Trophoblast cell (in vitro differentiated cells and primary cell): ENCODE data around the gene N4BP2.
"Not testable (repeated sequence)": the region's sequence is repeated elsewhere in the genome, so short reads cannot be mapped to it uniquely, and the experiment has no call there.

Source experiments
- DNase-seq, 2 donors: peaks; one replicate each; pipeline ENCODE4 v3.0.0-alpha.2; 2016
- H2AFZ ChIP-seq: 2 replicates; pipeline ENCODE4 v1.6.1; 2013; ENCODE audit warnings: low read length, moderate library complexity, mild to moderate bottlenecking; ENCODE audit not compliant: insufficient read depth, poor library complexity
- H2AK5ac ChIP-seq: 2 replicates; pipeline ENCODE4 v1.6.1; 2013; ENCODE audit warnings: mild to moderate bottlenecking, low read length
- H2BK120ac ChIP-seq: 2 replicates; pipeline ENCODE4 v1.6.1; 2013; ENCODE audit warnings: low read length, mild to moderate bottlenecking, moderate library complexity; ENCODE audit not compliant: insufficient read depth, poor library complexity
- H2BK12ac ChIP-seq: 2 replicates; pipeline ENCODE4 v1.6.1; 2013; ENCODE audit warnings: mild to moderate bottlenecking, low read length, moderate library complexity
- H2BK5ac ChIP-seq: 2 replicates; pipeline ENCODE4 v1.6.1; 2013; ENCODE audit warnings: low read length, low read depth, moderate library complexity, mild to moderate bottlenecking; ENCODE audit not compliant: poor library complexity
- H3K14ac ChIP-seq: 2 replicates; pipeline ENCODE4 v1.6.1; 2013; ENCODE audit warnings: mild to moderate bottlenecking, low read length
- H3K18ac ChIP-seq: 2 replicates; pipeline ENCODE4 v1.6.1; 2013; ENCODE audit warnings: mild to moderate bottlenecking, low read length
- H3K23ac ChIP-seq: 2 replicates; pipeline ENCODE4 v1.6.1; 2013; ENCODE audit warnings: low read length
- H3K27ac ChIP-seq: 2 replicates; pipeline ENCODE4 v1.5.1; 2013; ENCODE audit warnings: low read depth, mild to moderate bottlenecking, inconsistent platforms, low read length, moderate library complexity
- H3K27me3 ChIP-seq: 2 replicates; pipeline ENCODE4 v1.6.1; 2013; ENCODE audit warnings: inconsistent platforms, mild to moderate bottlenecking, low read length, moderate library complexity; ENCODE audit not compliant: insufficient read depth
- H3K36me3 ChIP-seq, 2 experiments: 1 replicate in 1 of 2; 2 replicates in 1 of 2; pipeline ENCODE4 v1.6.1; 2013; ENCODE audit warnings: low read length in 2 of 2, mild to moderate bottlenecking in 2 of 2, moderate library complexity in 1 of 2; ENCODE audit not compliant: insufficient read depth in 2 of 2, control insufficient read depth in 1 of 2
- H3K4ac ChIP-seq: 2 replicates; pipeline ENCODE4 v1.6.1; 2013; ENCODE audit warnings: low read depth, mild to moderate bottlenecking, low read length, moderate library complexity
- H3K4me1 ChIP-seq, 2 experiments: 1 replicate in 1 of 2; 2 replicates in 1 of 2; pipeline ENCODE4 v1.6.1; 2013; ENCODE audit warnings: low read length in 2 of 2, mild to moderate bottlenecking in 2 of 2, moderate library complexity in 1 of 2; ENCODE audit not compliant: insufficient read depth in 2 of 2, control insufficient read depth in 1 of 2
- H3K4me2 ChIP-seq: 2 replicates; pipeline ENCODE4 v1.6.1; 2013; ENCODE audit warnings: inconsistent platforms, mild to moderate bottlenecking, low read length, moderate library complexity
- H3K4me3 ChIP-seq: 2 replicates; pipeline ENCODE4 v1.5.1; 2013; ENCODE audit warnings: mild to moderate bottlenecking, low read depth, low read length, inconsistent platforms
- H3K79me1 ChIP-seq: one replicate; pipeline ENCODE4 v1.6.1; 2013; ENCODE audit warnings: low read length
- H3K79me2 ChIP-seq: 2 replicates; pipeline ENCODE4 v1.6.1; 2013; ENCODE audit warnings: low read length, mild to moderate bottlenecking; ENCODE audit not compliant: control insufficient read depth, insufficient read depth, poor library complexity
- H3K9ac ChIP-seq: 2 replicates; pipeline ENCODE4 v1.6.1; 2013; ENCODE audit warnings: mild to moderate bottlenecking, low read length
- H3K9me3 ChIP-seq: 2 replicates; pipeline ENCODE4 v1.6.1; 2013; ENCODE audit warnings: low read depth, mild to moderate bottlenecking, control low read depth, inconsistent platforms, low read length; ENCODE audit not compliant: insufficient read depth
- H4K12ac ChIP-seq: 2 replicates; pipeline ENCODE4 v1.6.1; 2013; ENCODE audit warnings: low read depth, mild to moderate bottlenecking, low read length, moderate library complexity
- H4K8ac ChIP-seq: 2 replicates; pipeline ENCODE4 v1.6.1; 2013; ENCODE audit warnings: low read depth, mild to moderate bottlenecking, low read length, moderate library complexity
- H4K91ac ChIP-seq: one replicate; pipeline ENCODE4 v1.6.1; 2013; ENCODE audit warnings: low read depth, mild to moderate bottlenecking, low read length, moderate library complexity
- WGBS: extraction: QIAGEN DNeasy Blood & Tissue Kit; methylation state at CpG from one replicate; pipeline ENCODE4 v1.1.7; 2013; ENCODE audit warnings: missing lambda C conversion rate; ENCODE audit not compliant: insufficient read length, insufficient coverage; ENCODE audit errors: extremely low coverage; 5-methylcytosine and 5-hydroxymethylcytosine counted together

The N4BP2 gene

GRCh38 chr4:40136202-40136601 is 79.6 kb downstream of the N4BP2 start:
- not testable (repeated sequence) for H3K4ac ChIP-seq, H3K36me3 ChIP-seq, H2AK5ac ChIP-seq, H3K9me3 ChIP-seq, H3K27me3 ChIP-seq, H3K23ac ChIP-seq, H2BK5ac ChIP-seq, H2BK120ac ChIP-seq, H4K12ac ChIP-seq, H4K8ac ChIP-seq, H3K14ac ChIP-seq, DNase-seq, H3K18ac ChIP-seq, H4K91ac ChIP-seq, H3K4me2 ChIP-seq, H3K79me2 ChIP-seq, H3K9ac ChIP-seq, H2BK12ac ChIP-seq, H3K4me1 ChIP-seq, H3K4me3 ChIP-seq, H2AFZ ChIP-seq, H3K79me1 ChIP-seq, H3K27ac ChIP-seq
- no CpG with 5 or more reads among the region's 9 CpGs for WGBS

GRCh38 chr4:40140196-40140595 is 83.5 kb downstream of the N4BP2 start:
- Histone ChIP-seq H3K4me1 (no peaks in the 10 kb centered on the region), H3K4me2 (no peak overlapping the region), H3K27ac (no peak overlapping the region), H2BK120ac (no peak overlapping the region), H3K79me2 (no peaks in the 10 kb centered on the region), H3K27me3 (no peaks in the 10 kb centered on the region), H4K12ac (no peak overlapping the region), H3K14ac (no peak overlapping the region), H3K9me3 (peaks cover 1% of the 10 kb centered on the region), H3K4ac (no peak overlapping the region), H3K79me1 (no peaks in the 10 kb centered on the region), H2AK5ac (no peak overlapping the region), H4K8ac (no peak overlapping the region), H3K18ac (no peak overlapping the region), H3K4me3 (no peak overlapping the region), H2BK12ac (no peak overlapping the region), H2AFZ (no peak overlapping the region), H3K9ac (no peak overlapping the region), H3K23ac (no peak overlapping the region), H2BK5ac (no peak overlapping the region), H4K91ac (no peak overlapping the region), H3K36me3 (peaks cover 9 to 15% of the 10 kb centered on the region in 2 experiments)
- no peak for DNase-seq

GRCh38 chr4:40140597-40140996 is 83.9 kb downstream of the N4BP2 start:
- not testable (repeated sequence) for H2AFZ ChIP-seq, H3K18ac ChIP-seq, H4K8ac ChIP-seq, H3K14ac ChIP-seq, H3K9me3 ChIP-seq, H3K27ac ChIP-seq, H4K91ac ChIP-seq, H2BK5ac ChIP-seq, H2AK5ac ChIP-seq, H3K9ac ChIP-seq, H3K4ac ChIP-seq, H2BK120ac ChIP-seq, H3K23ac ChIP-seq, H3K27me3 ChIP-seq, DNase-seq, H3K4me3 ChIP-seq, H3K79me1 ChIP-seq, H3K79me2 ChIP-seq, H4K12ac ChIP-seq, H3K4me1 ChIP-seq, H3K4me2 ChIP-seq, H2BK12ac ChIP-seq
- WGBS: no CpG with 5 or more reads among the region's 4 CpGs
- H3K36me3 ChIP-seq: peaks cover 9 to 16% of the 10 kb centered on the region in 2 experiments

GRCh38 chr4:40143926-40144508 is 87.4 kb downstream of the N4BP2 start:
- Histone ChIP-seq H2BK12ac (no peak overlapping the region), H3K9ac (no peak overlapping the region), H3K4me3 (no peak overlapping the region), H4K8ac (no peak overlapping the region), H4K12ac (no peak overlapping the region), H3K27me3 (no peaks in the 10 kb centered on the region), H3K4me2 (no peak overlapping the region), H3K4me1 (no peaks in the 10 kb centered on the region), H3K9me3 (peaks cover 1% of the 10 kb centered on the region), H2BK5ac (no peak overlapping the region), H2AFZ (no peak overlapping the region), H3K79me2 (no peaks in the 10 kb centered on the region), H3K4ac (no peak overlapping the region), H4K91ac (no peak overlapping the region), H2AK5ac (no peak overlapping the region), H3K27ac (no peak overlapping the region), H2BK120ac (no peak overlapping the region), H3K79me1 (no peaks in the 10 kb centered on the region), H3K18ac (no peak overlapping the region), H3K14ac (no peak overlapping the region), H3K36me3 (peaks cover 14 to 16% of the 10 kb centered on the region in 2 experiments), H3K23ac (no peak overlapping the region)
- no CpG with 5 or more reads among the region's 6 CpGs for WGBS
- peak; percentile 72 to 81 for DNase-seq
